HepG2 (cell line): ENCODE data around the gene FAM20A.

Source experiments
- ZNF546 ChIP-seq: sonication (generic); formaldehyde crosslinking; conservative IDR thresholded peaks from 2 replicates; pipeline ENCODE4 v1.8.1; 2023; ENCODE audit warnings: mild to moderate bottlenecking, missing genetic modification reagents
- TF ChIP-seq, protein P1 (sequence below): sonication (generic); formaldehyde crosslinking; conservative IDR thresholded peaks from 2 replicates; pipeline ENCODE4 v1.4.0; 2020; ENCODE audit warnings: missing genetic modification reagents

DNA sequence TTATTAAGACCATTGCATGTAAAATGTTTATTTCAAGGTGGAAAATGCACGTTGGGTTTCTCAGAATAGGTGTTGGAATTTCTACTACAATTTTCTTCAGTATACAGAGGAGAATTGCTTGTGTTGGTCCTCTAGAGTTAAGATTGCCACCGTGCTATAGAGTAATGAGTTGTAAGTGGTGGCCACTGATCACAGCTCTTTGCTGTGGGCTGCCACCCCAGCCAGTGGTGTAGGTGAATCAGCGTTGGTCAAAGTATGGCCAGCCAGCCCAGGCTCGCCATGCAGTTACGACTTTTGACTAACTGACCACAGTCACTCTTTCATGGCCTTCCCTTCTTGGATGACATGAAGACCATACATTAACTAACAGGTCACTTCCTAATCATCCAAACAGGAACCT lies 101.6 kb downstream of the FAM20A start:
- TF ChIP-seq, protein P1, sequence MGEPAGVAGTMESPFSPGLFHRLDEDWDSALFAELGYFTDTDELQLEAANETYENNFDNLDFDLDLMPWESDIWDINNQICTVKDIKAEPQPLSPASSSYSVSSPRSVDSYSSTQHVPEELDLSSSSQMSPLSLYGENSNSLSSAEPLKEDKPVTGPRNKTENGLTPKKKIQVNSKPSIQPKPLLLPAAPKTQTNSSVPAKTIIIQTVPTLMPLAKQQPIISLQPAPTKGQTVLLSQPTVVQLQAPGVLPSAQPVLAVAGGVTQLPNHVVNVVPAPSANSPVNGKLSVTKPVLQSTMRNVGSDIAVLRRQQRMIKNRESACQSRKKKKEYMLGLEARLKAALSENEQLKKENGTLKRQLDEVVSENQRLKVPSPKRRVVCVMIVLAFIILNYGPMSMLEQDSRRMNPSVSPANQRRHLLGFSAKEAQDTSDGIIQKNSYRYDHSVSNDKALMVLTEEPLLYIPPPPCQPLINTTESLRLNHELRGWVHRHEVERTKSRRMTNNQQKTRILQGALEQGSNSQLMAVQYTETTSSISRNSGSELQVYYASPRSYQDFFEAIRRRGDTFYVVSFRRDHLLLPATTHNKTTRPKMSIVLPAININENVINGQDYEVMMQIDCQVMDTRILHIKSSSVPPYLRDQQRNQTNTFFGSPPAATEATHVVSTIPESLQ (CRISPR knock-in tag) = no peak
- TF ChIP-seq ZNF546 (CRISPR knock-in tag) = no peak
